GM19397 (cell line): ENCODE results near the gene LRRC2.
"Not testable (repeated sequence)": the region's sequence is repeated elsewhere in the genome, so short reads cannot be mapped to it uniquely, and the experiment has no call there.

ENCODE experiments used
- ATAC-seq: cut with Tn5 transposase; IDR thresholded peaks from one replicate; pipeline ENCODE4 v1.9.1; 2021; ENCODE audit warnings: mild to moderate bottlenecking, moderate library complexity; ENCODE audit not compliant: unreplicated experiment

LRRC2 gene

GRCh38 chr3:46536758-46537157 is 29.3 kb downstream of the LRRC2 start:
- no peak for ATAC-seq

- ATAC-seq: no peak
Measured at GRCh38 chr3:46535746-46536145, 30.4 kb downstream of the LRRC2 start.

GRCh38 chr3:46533091-46533490 is 33.0 kb downstream of the LRRC2 start:
- no peak for ATAC-seq

- ATAC-seq: no peak
Measured at GRCh38 chr3:46527239-46527638, 38.9 kb downstream of the LRRC2 start.

GRCh38 chr3:46524832-46525231 is 41.3 kb downstream of the LRRC2 start:
- ATAC-seq: no peak

- ATAC-seq: no peak
Measured at GRCh38 chr3:46524008-46524407, 42.1 kb downstream of the LRRC2 start.

- no peak for ATAC-seq
Measured at GRCh38 chr3:46523556-46523955, 42.5 kb downstream of the LRRC2 start.

- not testable (repeated sequence) for ATAC-seq
Measured at GRCh38 chr3:46522201-46522600, 43.9 kb downstream of the LRRC2 start.

- no peak for ATAC-seq
Measured at GRCh38 chr3:46521096-46521495, 45.0 kb downstream of the LRRC2 start.

- ATAC-seq: no peak
Measured at GRCh38 chr3:46520531-46520930, 45.6 kb downstream of the LRRC2 start.

- no peak for ATAC-seq
Measured at GRCh38 chr3:46519952-46520351, 46.1 kb downstream of the LRRC2 start.

GRCh38 chr3:46517784-46518181 is 48.3 kb downstream of the LRRC2 start:
- no peak for ATAC-seq

GRCh38 chr3:46517016-46517783 is 48.9 kb downstream of the LRRC2 start:
- ATAC-seq: no peak

- no peak for ATAC-seq
Measured at GRCh38 chr3:46516521-46516920, 49.6 kb downstream of the LRRC2 start.

- no peak for ATAC-seq
Measured at GRCh38 chr3:46512191-46512749, 53.8 kb downstream of the LRRC2 start.

- no peak for ATAC-seq
Measured at GRCh38 chr3:46509661-46510187, 56.4 kb downstream of the LRRC2 start.

GRCh38 chr3:46508850-46509591 is 57.1 kb downstream of the LRRC2 start:
- ATAC-seq: no peak

GRCh38 chr3:46506526-46506925 is 59.6 kb downstream of the LRRC2 start:
- no peak for ATAC-seq

- no peak for ATAC-seq
Measured at GRCh38 chr3:46505953-46506352, 60.1 kb downstream of the LRRC2 start.

- ATAC-seq: no peak
Measured at GRCh38 chr3:46504789-46505188, 61.3 kb downstream of the LRRC2 start.

- ATAC-seq: no peak
Measured at GRCh38 chr3:46503200-46503874, 62.8 kb downstream of the LRRC2 start.
